HG03045 (cell line): ENCODE measurements around the gene SMYD2.

Experiments used
- ATAC-seq: cut with Tn5 transposase; IDR thresholded peaks from one replicate; pipeline ENCODE4 v1.9.1; 2021; ENCODE audit warnings: mild to moderate bottlenecking, moderate library complexity; ENCODE audit not compliant: unreplicated experiment

The SMYD2 gene

GRCh38 chr1:214354440-214355148 is 73.6 kb downstream of the SMYD2 start:
- ATAC-seq, result no peak

- ATAC-seq, result no peak
Measured at GRCh38 chr1:214360116-214360515, 79.2 kb downstream of the SMYD2 start.

GRCh38 chr1:214360525-214361164 is 79.7 kb downstream of the SMYD2 start:
- ATAC-seq, result no peak

GRCh38 chr1:214361636-214362035 is 80.7 kb downstream of the SMYD2 start:
- ATAC-seq, result no peak

- no peak for ATAC-seq
Measured at GRCh38 chr1:214362188-214362882, 81.4 kb downstream of the SMYD2 start.

GRCh38 chr1:214363386-214363785 is 82.4 kb downstream of the SMYD2 start:
- no peak for ATAC-seq

- ATAC-seq, result no peak
Measured at GRCh38 chr1:214364386-214364785, 83.4 kb downstream of the SMYD2 start.

GRCh38 chr1:214364786-214365295 is 83.9 kb downstream of the SMYD2 start:
- no peak for ATAC-seq

GRCh38 chr1:214367841-214368240 is 86.9 kb downstream of the SMYD2 start:
- ATAC-seq, result no peak

- ATAC-seq, result no peak
Measured at GRCh38 chr1:214369364-214369763, 88.4 kb downstream of the SMYD2 start.

- ATAC-seq, result no peak
Measured at GRCh38 chr1:214370615-214371014, 89.7 kb downstream of the SMYD2 start.

- ATAC-seq, result no peak
Measured at GRCh38 chr1:214372092-214372491, 91.1 kb downstream of the SMYD2 start.

GRCh38 chr1:214377485-214377884 is 96.5 kb downstream of the SMYD2 start:
- no peak for ATAC-seq

GRCh38 chr1:214377886-214378285 is 96.9 kb downstream of the SMYD2 start:
- no peak for ATAC-seq

- no peak for ATAC-seq
Measured at GRCh38 chr1:214378492-214378891, 97.5 kb downstream of the SMYD2 start.

GRCh38 chr1:214379236-214379970 is 98.4 kb downstream of the SMYD2 start:
- no peak for ATAC-seq

- ATAC-seq, result no peak
Measured at GRCh38 chr1:214380396-214380795, 99.4 kb downstream of the SMYD2 start.

- ATAC-seq, result no peak
Measured at GRCh38 chr1:214380986-214381695, 100.2 kb downstream of the SMYD2 start.

GRCh38 chr1:214383381-214384372 is 102.7 kb downstream of the SMYD2 start:
- ATAC-seq, result no peak
